ENCODE data around the gene SC5D. TPM values are rescaled to one million over a fixed set of nuclear protein-coding genes. Genes with fewer than 3 reads are reported as not detected.

The SC5D gene
- total and polyA plus RNA-seq, 2 of the 4 experiments (the other 2 are of a cell fraction), result 21.3 to 21.7 TPM

DNA sequence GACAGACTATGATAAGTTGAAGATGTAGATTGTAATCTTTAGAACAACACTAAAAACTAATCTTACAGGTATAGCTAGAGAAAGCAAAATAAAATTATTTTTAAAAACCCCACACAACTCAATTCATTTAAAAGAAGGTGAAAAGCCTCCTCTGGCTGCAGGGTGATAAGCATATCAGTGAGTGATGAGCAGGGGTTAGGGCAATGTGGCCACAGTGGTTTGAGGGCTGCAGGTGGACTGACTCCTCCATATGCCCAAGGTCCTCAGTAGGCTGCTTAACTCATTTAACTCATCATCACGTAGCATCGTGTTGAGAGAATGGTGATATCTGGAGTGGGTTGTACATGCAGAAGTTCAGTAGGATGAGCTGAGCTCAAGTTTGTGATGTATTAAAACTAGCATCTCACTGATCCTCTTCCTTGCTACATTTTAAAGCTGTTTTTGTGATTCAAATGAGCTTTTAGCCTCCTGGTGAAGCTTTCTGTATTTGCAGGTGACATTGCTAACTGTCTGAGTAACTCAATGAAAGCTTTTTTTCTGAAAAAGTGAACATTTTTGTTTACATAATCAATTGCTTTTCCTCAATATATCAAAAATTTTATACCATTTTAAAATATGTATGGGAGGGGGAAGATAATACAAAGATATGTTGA, 37.0 kb upstream of the SC5D start:
- ChIA-PET POLR2A (ENCODE audit: unreplicated experiment) (no interaction called here), CTCF (no interaction called here)
- Histone ChIP-seq H3K4me1 (ENCODE audit: control insufficient read depth, insufficient read depth, low read length) (no peaks in the 10 kb centered on the region), H3K18ac (ENCODE audit: low read depth, low read length) (no peak overlapping the region), H2AK9ac (replicated peaks; ENCODE audit: low read depth, low read length, poor library complexity) (no peak overlapping the region), H3K4ac (ENCODE audit: low read depth, low read length) (no peak overlapping the region), H2AFZ (replicated peaks; ENCODE audit: low read length, poor library complexity) (no peak overlapping the region), H4K8ac (ENCODE audit: low read depth in 2 of 2, low read length in 2 of 2) (no peak overlapping the region), H3K56ac (ENCODE audit: extremely low read depth, insufficient read depth, low read length) (no peak overlapping the region), H2AK5ac (ENCODE audit: low read depth, low read length) (no peak overlapping the region), H2BK120ac (ENCODE audit: low read depth, low read length) (no peak overlapping the region), H4K20me1 (ENCODE audit: insufficient read depth, low read length) (no peaks in the 10 kb centered on the region), H4K91ac (ENCODE audit: insufficient read depth, low read depth, low read length) (no peak overlapping the region), H3K27me3 (ENCODE audit: control insufficient read depth, insufficient read depth, low read length) (peaks cover 5% of the 10 kb centered on the region; the same call in 1 of the 2 replicates), H4K5ac (ENCODE audit: low read depth, low read length) (no peak overlapping the region), H2BK20ac (ENCODE audit: low read depth, low read length) (no peak overlapping the region), H3K9me3 (ENCODE audit: control insufficient read depth, insufficient read depth, low read length) (no peaks in the 10 kb centered on the region), H3K27ac (ENCODE audit: insufficient read depth, low read length) (no peak overlapping the region), H3K36me3 (ENCODE audit: control insufficient read depth, insufficient read depth, low read length) (no peaks in the 10 kb centered on the region), H3K9ac (ENCODE audit: low read depth, low read length) (no peak overlapping the region), H3K23ac (ENCODE audit: low read depth, low read length) (no peak overlapping the region), H3K9me1 (ENCODE audit: insufficient read depth, low read length) (no peaks in the 10 kb centered on the region), H3K4me3 (ENCODE audit: insufficient read depth, low read depth, low read length) (no peak overlapping the region), H3K79me1 (ENCODE audit: low read depth in 1 of 2, low read length in 2 of 2) (no peaks in the 10 kb centered on the region), H3K4me2 (ENCODE audit: low read depth, low read length) (no peak overlapping the region), H2BK15ac (ENCODE audit: low read depth, low read length) (no peak overlapping the region), H2BK5ac (ENCODE audit: low read depth, low read length, poor library complexity, severe bottlenecking) (no peak overlapping the region), H3K14ac (replicated peaks; ENCODE audit: low read depth, low read length) (no peak overlapping the region)
- intact Hi-C loops (cut with micrococcal nuclease) (no loop called here), in situ Hi-C loops (cut with MboI; ENCODE audit: low sequenced_read_pairs) (no loop called here), dilution Hi-C loops (cut with HindIII; ENCODE audit: low sequenced_read_pairs, unreplicated experiment) (no loop called here)
- no peak for DNase-seq
- no CpG with 5 or more reads among the region's 2 CpGs for WGBS, 2 experiments (ENCODE audit: extremely low coverage in 2 of 2, insufficient read length in 1 of 2)
- ATAC-seq (ENCODE audit: low read depth), result no peak
- no TSS peak for BruUV-seq (replicated peaks)
- TF ChIP-seq POLR2A (IDR thresholded peaks at IDR 0.05; ENCODE audit: low read depth, low read length) (no peak), MXI1 (IDR thresholded peaks at IDR 0.05; ENCODE audit: borderline replicate concordance, low read depth, low read length) (no peak), MAZ (IDR thresholded peaks at IDR 0.05; ENCODE audit: borderline replicate concordance, low read depth, low read length) (no peak), RAD21 (IDR thresholded peaks at IDR 0.05; ENCODE audit: low read length) (no peak), MAFK (IDR thresholded peaks at IDR 0.05; ENCODE audit: low read depth, low read length) (no peak), CHD1 (IDR thresholded peaks at IDR 0.05; ENCODE audit: low read depth, low read length) (no peak), BHLHE40 (IDR thresholded peaks at IDR 0.05; ENCODE audit: low read depth, low read length) (no peak), SMC3 (IDR thresholded peaks at IDR 0.05; ENCODE audit: low read depth, low read length) (no peak), CEBPB (IDR thresholded peaks at IDR 0.05; ENCODE audit: low read depth, low read length) (no peak), FOS (IDR thresholded peaks at IDR 0.05; ENCODE audit: low read depth, low read length) (no peak), NFE2L2 (IDR thresholded peaks at IDR 0.05; ENCODE audit: low read depth, low read length) (no peak), RCOR1 (IDR thresholded peaks at IDR 0.05; ENCODE audit: insufficient replicate concordance, low read length) (no peak), RFX5 (IDR thresholded peaks at IDR 0.05; ENCODE audit: low read depth, low read length) (no peak)
- TF ChIP-seq, protein P1, sequence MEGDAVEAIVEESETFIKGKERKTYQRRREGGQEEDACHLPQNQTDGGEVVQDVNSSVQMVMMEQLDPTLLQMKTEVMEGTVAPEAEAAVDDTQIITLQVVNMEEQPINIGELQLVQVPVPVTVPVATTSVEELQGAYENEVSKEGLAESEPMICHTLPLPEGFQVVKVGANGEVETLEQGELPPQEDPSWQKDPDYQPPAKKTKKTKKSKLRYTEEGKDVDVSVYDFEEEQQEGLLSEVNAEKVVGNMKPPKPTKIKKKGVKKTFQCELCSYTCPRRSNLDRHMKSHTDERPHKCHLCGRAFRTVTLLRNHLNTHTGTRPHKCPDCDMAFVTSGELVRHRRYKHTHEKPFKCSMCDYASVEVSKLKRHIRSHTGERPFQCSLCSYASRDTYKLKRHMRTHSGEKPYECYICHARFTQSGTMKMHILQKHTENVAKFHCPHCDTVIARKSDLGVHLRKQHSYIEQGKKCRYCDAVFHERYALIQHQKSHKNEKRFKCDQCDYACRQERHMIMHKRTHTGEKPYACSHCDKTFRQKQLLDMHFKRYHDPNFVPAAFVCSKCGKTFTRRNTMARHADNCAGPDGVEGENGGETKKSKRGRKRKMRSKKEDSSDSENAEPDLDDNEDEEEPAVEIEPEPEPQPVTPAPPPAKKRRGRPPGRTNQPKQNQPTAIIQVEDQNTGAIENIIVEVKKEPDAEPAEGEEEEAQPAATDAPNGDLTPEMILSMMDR (conservative IDR thresholded peaks at IDR 0.05; ENCODE audit: low read depth, low read length), result no peak
- TF ChIP-seq, protein P2, sequence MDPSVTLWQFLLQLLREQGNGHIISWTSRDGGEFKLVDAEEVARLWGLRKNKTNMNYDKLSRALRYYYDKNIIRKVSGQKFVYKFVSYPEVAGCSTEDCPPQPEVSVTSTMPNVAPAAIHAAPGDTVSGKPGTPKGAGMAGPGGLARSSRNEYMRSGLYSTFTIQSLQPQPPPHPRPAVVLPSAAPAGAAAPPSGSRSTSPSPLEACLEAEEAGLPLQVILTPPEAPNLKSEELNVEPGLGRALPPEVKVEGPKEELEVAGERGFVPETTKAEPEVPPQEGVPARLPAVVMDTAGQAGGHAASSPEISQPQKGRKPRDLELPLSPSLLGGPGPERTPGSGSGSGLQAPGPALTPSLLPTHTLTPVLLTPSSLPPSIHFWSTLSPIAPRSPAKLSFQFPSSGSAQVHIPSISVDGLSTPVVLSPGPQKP (IDR thresholded peaks at IDR 0.05; ENCODE audit: borderline replicate concordance, low read depth, low read length), result no peak
- TF ChIP-seq, protein P3, sequence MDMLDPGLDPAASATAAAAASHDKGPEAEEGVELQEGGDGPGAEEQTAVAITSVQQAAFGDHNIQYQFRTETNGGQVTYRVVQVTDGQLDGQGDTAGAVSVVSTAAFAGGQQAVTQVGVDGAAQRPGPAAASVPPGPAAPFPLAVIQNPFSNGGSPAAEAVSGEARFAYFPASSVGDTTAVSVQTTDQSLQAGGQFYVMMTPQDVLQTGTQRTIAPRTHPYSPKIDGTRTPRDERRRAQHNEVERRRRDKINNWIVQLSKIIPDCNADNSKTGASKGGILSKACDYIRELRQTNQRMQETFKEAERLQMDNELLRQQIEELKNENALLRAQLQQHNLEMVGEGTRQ (IDR thresholded peaks at IDR 0.05; ENCODE audit: low read depth, low read length), result no peak
